ENCODE measurements around the gene LTF.
"Not testable (repeated sequence)": the region's sequence is repeated elsewhere in the genome, so short reads cannot be mapped to it uniquely, and the experiment has no call there.

The LTF gene

DNA sequence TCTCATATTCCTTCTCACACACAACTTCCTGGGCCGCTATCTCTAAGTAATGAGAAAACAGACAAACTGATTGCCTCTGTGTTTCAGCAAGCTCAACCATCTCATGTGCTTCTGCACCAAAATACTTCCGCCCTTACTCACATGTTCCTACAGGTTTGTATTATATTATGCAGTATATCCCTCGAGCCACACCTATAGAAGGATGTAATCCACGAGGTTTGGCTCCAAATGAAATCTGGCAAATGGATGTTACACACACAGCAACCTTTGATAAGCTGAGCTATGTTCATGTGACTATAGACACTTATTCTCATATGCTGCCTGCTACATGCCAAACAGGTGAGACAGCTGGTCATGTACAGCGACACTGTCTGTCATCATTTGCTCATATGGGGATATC lies 35.0 kb downstream of the LTF start:
- no peaks in the 10 kb centered on the region for H3K27me3 ChIP-seq (ENCODE audit: insufficient read depth, low read length, poor library complexity)
- no peak for DNase-seq
- H4K5ac ChIP-seq (ENCODE audit: low read length), result no peak overlapping the region
- no peak overlapping the region for H3K18ac ChIP-seq (ENCODE audit: low read length)
- no peak overlapping the region for H3K23ac ChIP-seq (ENCODE audit: low read length)
- no peak overlapping the region for H3K4me2 ChIP-seq (ENCODE audit: low read length)
- H3K56ac ChIP-seq (ENCODE audit: low read length), result no peak overlapping the region
- no peak overlapping the region for H3K4ac ChIP-seq (ENCODE audit: low read depth, low read length)
- H2BK120ac ChIP-seq (ENCODE audit: low read depth, low read length), result no peak overlapping the region
- H2AK5ac ChIP-seq (ENCODE audit: low read length), result no peak overlapping the region
- no peaks in the 10 kb centered on the region for H3K79me1 ChIP-seq (ENCODE audit: low read length)
- H3K4me1 ChIP-seq (ENCODE audit: control insufficient read depth, low read depth, low read length), result no peaks in the 10 kb centered on the region
- H3K4me3 ChIP-seq (ENCODE audit: low read length), result no peak overlapping the region
- no peak overlapping the region for H3K27ac ChIP-seq (ENCODE audit: low read depth, low read length)
- H3K79me2 ChIP-seq (ENCODE audit: control insufficient read depth, insufficient read depth, low read length), result no peaks in the 10 kb centered on the region
- no peaks in the 10 kb centered on the region for H3K36me3 ChIP-seq (ENCODE audit: control insufficient read depth, insufficient read depth, low read length)
- H3K9ac ChIP-seq (ENCODE audit: low read length), result no peak overlapping the region
- H2BK15ac ChIP-seq (replicated peaks; ENCODE audit: low read depth), result no peak overlapping the region
- no CpG with 5 or more reads among the region's 5 CpGs for WGBS (ENCODE audit: extremely low coverage, insufficient coverage, low lambda C conversion rate)
- H2BK5ac ChIP-seq (ENCODE audit: low read length), result no peak overlapping the region
- no peak overlapping the region for H4K8ac ChIP-seq (ENCODE audit: low read depth, low read length)

GRCh38 chr3:46429250-46429649 lies 35.5 kb downstream of the LTF start:
- DNase-seq, result no peak
- Histone ChIP-seq H3K27me3 (ENCODE audit: insufficient read depth, low read length, poor library complexity) (no peaks in the 10 kb centered on the region), H3K4me1 (ENCODE audit: control insufficient read depth, low read depth, low read length) (no peaks in the 10 kb centered on the region), H2AK5ac (ENCODE audit: low read length) (no peak overlapping the region), H3K4me2 (ENCODE audit: low read length) (no peak overlapping the region), H2BK15ac (replicated peaks; ENCODE audit: low read depth) (no peak overlapping the region), H2BK5ac (ENCODE audit: low read length) (no peak overlapping the region), H3K4ac (ENCODE audit: low read depth, low read length) (no peak overlapping the region), H3K23ac (ENCODE audit: low read length) (no peak overlapping the region), H3K4me3 (ENCODE audit: low read length) (no peak overlapping the region), H3K27ac (ENCODE audit: low read depth, low read length) (no peak overlapping the region), H3K79me2 (ENCODE audit: control insufficient read depth, insufficient read depth, low read length) (no peaks in the 10 kb centered on the region), H4K8ac (ENCODE audit: low read depth, low read length) (no peak overlapping the region), H2BK120ac (ENCODE audit: low read depth, low read length) (no peak overlapping the region), H3K56ac (ENCODE audit: low read length) (no peak overlapping the region), H3K18ac (ENCODE audit: low read length) (no peak overlapping the region), H3K79me1 (ENCODE audit: low read length) (no peaks in the 10 kb centered on the region), H4K5ac (ENCODE audit: low read length) (no peak overlapping the region), H3K36me3 (ENCODE audit: control insufficient read depth, insufficient read depth, low read length) (no peaks in the 10 kb centered on the region), H3K9ac (ENCODE audit: low read length) (no peak overlapping the region)
- no CpG with 5 or more reads among the region's 5 CpGs for WGBS (ENCODE audit: extremely low coverage, insufficient coverage, low lambda C conversion rate)

- Histone ChIP-seq H3K4me3 (ENCODE audit: low read length) (no peak overlapping the region), H3K4ac (ENCODE audit: low read depth, low read length) (no peak overlapping the region), H3K4me2 (ENCODE audit: low read length) (no peak overlapping the region), H4K8ac (ENCODE audit: low read depth, low read length) (no peak overlapping the region), H2BK120ac (ENCODE audit: low read depth, low read length) (no peak overlapping the region), H3K27ac (ENCODE audit: low read depth, low read length) (no peak overlapping the region), H3K79me1 (ENCODE audit: low read length) (no peaks in the 10 kb centered on the region), H3K27me3 (ENCODE audit: insufficient read depth, low read length, poor library complexity) (no peaks in the 10 kb centered on the region), H2BK5ac (ENCODE audit: low read length) (no peak overlapping the region), H4K5ac (ENCODE audit: low read length) (no peak overlapping the region), H3K4me1 (ENCODE audit: control insufficient read depth, low read depth, low read length) (no peaks in the 10 kb centered on the region), H3K9ac (ENCODE audit: low read length) (no peak overlapping the region), H3K23ac (ENCODE audit: low read length) (no peak overlapping the region), H3K18ac (ENCODE audit: low read length) (no peak overlapping the region), H3K36me3 (ENCODE audit: control insufficient read depth, insufficient read depth, low read length) (no peaks in the 10 kb centered on the region), H2BK15ac (replicated peaks; ENCODE audit: low read depth) (no peak overlapping the region), H2AK5ac (ENCODE audit: low read length) (no peak overlapping the region), H3K56ac (ENCODE audit: low read length) (peak overlapping the region; percentile 3), H3K79me2 (ENCODE audit: control insufficient read depth, insufficient read depth, low read length) (no peaks in the 10 kb centered on the region)
- DNase-seq, result no peak
- no CpG with 5 or more reads among the region's 10 CpGs for WGBS (ENCODE audit: extremely low coverage, insufficient coverage, low lambda C conversion rate)
Measured at GRCh38 chr3:46427916-46428833, 36.5 kb downstream of the LTF start.

- WGBS (ENCODE audit: extremely low coverage, insufficient coverage, low lambda C conversion rate), result no CpG with 5 or more reads among the region's 8 CpGs
- not testable (repeated sequence) for H3K23ac ChIP-seq (ENCODE audit: low read length); H4K8ac ChIP-seq (ENCODE audit: low read depth, low read length); H3K56ac ChIP-seq (ENCODE audit: low read length); H3K4me1 ChIP-seq (ENCODE audit: control insufficient read depth, low read depth, low read length); H3K36me3 ChIP-seq (ENCODE audit: control insufficient read depth, insufficient read depth, low read length); H2BK15ac ChIP-seq (replicated peaks; ENCODE audit: low read depth); H3K4me3 ChIP-seq (ENCODE audit: low read length); H2AK5ac ChIP-seq (ENCODE audit: low read length); H3K4ac ChIP-seq (ENCODE audit: low read depth, low read length); H2BK120ac ChIP-seq (ENCODE audit: low read depth, low read length); H3K27me3 ChIP-seq (ENCODE audit: insufficient read depth, low read length, poor library complexity); H2BK5ac ChIP-seq (ENCODE audit: low read length); H3K18ac ChIP-seq (ENCODE audit: low read length); H3K79me2 ChIP-seq (ENCODE audit: control insufficient read depth, insufficient read depth, low read length); H3K4me2 ChIP-seq (ENCODE audit: low read length); H3K79me1 ChIP-seq (ENCODE audit: low read length); H4K5ac ChIP-seq (ENCODE audit: low read length); H3K9ac ChIP-seq (ENCODE audit: low read length); H3K27ac ChIP-seq (ENCODE audit: low read depth, low read length)
- DNase-seq, result peak; percentile 33
Measured at GRCh38 chr3:46427404-46427803, 37.3 kb downstream of the LTF start.

DNA sequence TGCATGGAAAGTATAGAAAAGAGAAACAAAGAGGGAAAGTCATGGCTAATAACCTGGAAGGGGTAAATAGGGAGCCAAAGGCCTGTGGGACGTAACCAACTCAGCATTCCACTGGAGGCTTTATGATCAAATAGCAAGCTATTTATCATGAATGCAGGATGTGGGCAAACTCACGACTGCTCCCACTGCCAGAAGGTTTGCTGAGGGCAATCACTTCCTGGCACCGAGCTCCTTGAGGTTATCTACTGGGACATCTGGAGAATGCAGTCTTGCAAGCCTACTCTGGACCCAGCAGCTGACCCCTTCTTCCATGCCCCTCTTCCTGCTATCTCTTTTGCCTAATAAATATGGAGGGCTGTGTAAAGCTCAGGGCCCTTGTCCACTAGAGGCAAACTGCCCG lies 38.2 kb downstream of the LTF start:
- not testable (repeated sequence) for H3K4ac ChIP-seq (ENCODE audit: low read depth, low read length); H3K23ac ChIP-seq (ENCODE audit: low read length); H2BK120ac ChIP-seq (ENCODE audit: low read depth, low read length); H3K36me3 ChIP-seq (ENCODE audit: control insufficient read depth, insufficient read depth, low read length); H3K9ac ChIP-seq (ENCODE audit: low read length); H3K4me1 ChIP-seq (ENCODE audit: control insufficient read depth, low read depth, low read length); H3K79me1 ChIP-seq (ENCODE audit: low read length); H3K79me2 ChIP-seq (ENCODE audit: control insufficient read depth, insufficient read depth, low read length); H3K56ac ChIP-seq (ENCODE audit: low read length); DNase-seq; H2BK5ac ChIP-seq (ENCODE audit: low read length); H3K18ac ChIP-seq (ENCODE audit: low read length); H4K8ac ChIP-seq (ENCODE audit: low read depth, low read length); H3K4me3 ChIP-seq (ENCODE audit: low read length); H4K5ac ChIP-seq (ENCODE audit: low read length); H3K4me2 ChIP-seq (ENCODE audit: low read length); H2BK15ac ChIP-seq (replicated peaks; ENCODE audit: low read depth); H2AK5ac ChIP-seq (ENCODE audit: low read length); H3K27me3 ChIP-seq (ENCODE audit: insufficient read depth, low read length, poor library complexity); H3K27ac ChIP-seq (ENCODE audit: low read depth, low read length)
- WGBS (ENCODE audit: extremely low coverage, insufficient coverage, low lambda C conversion rate), result no CpG with 5 or more reads among the region's 4 CpGs

- H3K18ac ChIP-seq (ENCODE audit: low read length), result no peak overlapping the region
- H3K9ac ChIP-seq (ENCODE audit: low read length), result no peak overlapping the region
- H3K79me1 ChIP-seq (ENCODE audit: low read length), result no peaks in the 10 kb centered on the region
- no peak overlapping the region for H3K4ac ChIP-seq (ENCODE audit: low read depth, low read length)
- no peak overlapping the region for H3K4me2 ChIP-seq (ENCODE audit: low read length)
- no peak overlapping the region for H3K27ac ChIP-seq (ENCODE audit: low read depth, low read length)
- no peak overlapping the region for H3K23ac ChIP-seq (ENCODE audit: low read length)
- no peaks in the 10 kb centered on the region for H3K27me3 ChIP-seq (ENCODE audit: insufficient read depth, low read length, poor library complexity)
- H2BK15ac ChIP-seq (replicated peaks; ENCODE audit: low read depth), result no peak overlapping the region
- WGBS (ENCODE audit: extremely low coverage, insufficient coverage, low lambda C conversion rate), result no CpG with 5 or more reads among the region's 5 CpGs
- H4K8ac ChIP-seq (ENCODE audit: low read depth, low read length), result no peak overlapping the region
- no peaks in the 10 kb centered on the region for H3K79me2 ChIP-seq (ENCODE audit: control insufficient read depth, insufficient read depth, low read length)
- H2AK5ac ChIP-seq (ENCODE audit: low read length), result no peak overlapping the region
- H2BK120ac ChIP-seq (ENCODE audit: low read depth, low read length), result no peak overlapping the region
- H2BK5ac ChIP-seq (ENCODE audit: low read length), result no peak overlapping the region
- no peak overlapping the region for H3K4me3 ChIP-seq (ENCODE audit: low read length)
- no peak overlapping the region for H3K56ac ChIP-seq (ENCODE audit: low read length)
- H4K5ac ChIP-seq (ENCODE audit: low read length), result no peak overlapping the region
- no peak for DNase-seq
- H3K4me1 ChIP-seq (ENCODE audit: control insufficient read depth, low read depth, low read length), result no peaks in the 10 kb centered on the region
- no peaks in the 10 kb centered on the region for H3K36me3 ChIP-seq (ENCODE audit: control insufficient read depth, insufficient read depth, low read length)
Measured at GRCh38 chr3:46423588-46423987, 41.1 kb downstream of the LTF start.

Data from mesendoderm (in vitro differentiated cells).